Activated naive CD4-positive, alpha-beta T cell treated with Interleukin-2 at 50 U/mL for 16 hours (primary cell): ENCODE results near the gene SLC30A3.
"Not testable (repeated sequence)": the region's sequence is repeated elsewhere in the genome, so short reads cannot be mapped to it uniquely, and the experiment has no call there.

Experiments
- DNase-seq: peaks from one replicate; pipeline ENCODE4 v3.0.0-alpha.2; 2020

The SLC30A3 gene

GRCh38 chr2:27262379-27263286 is at the start of gene SLC30A3:
TSS of gene SLC30A3 (minus strand) at chr2:27263047. CDS start at chr2:27262906, 141 bp downstream.
- DNase-seq: peak; percentile 72

GRCh38 chr2:27312152-27312551 is 49.3 kb upstream of the SLC30A3 start:
- DNase-seq: no peak

GRCh38 chr2:27309651-27310050 is 46.8 kb upstream of the SLC30A3 start:
- DNase-seq: no peak

- no peak for DNase-seq
Measured at GRCh38 chr2:27308359-27308881, 45.6 kb upstream of the SLC30A3 start, which contains the start of gene UCN. TSS of gene UCN (minus strand) at chr2:27308445. CDS start at chr2:27307895, 550 bp downstream.

GRCh38 chr2:27307545-27308358 is 44.9 kb upstream of the SLC30A3 start:
- no peak for DNase-seq

GRCh38 chr2:27307287-27307544 is 44.4 kb upstream of the SLC30A3 start:
- no peak for DNase-seq

- peak; percentile 36 for DNase-seq
Measured at GRCh38 chr2:27306573-27307286, 43.9 kb upstream of the SLC30A3 start.

- DNase-seq: no peak
Measured at GRCh38 chr2:27306136-27306535, 43.3 kb upstream of the SLC30A3 start.

- no peak for DNase-seq
Measured at GRCh38 chr2:27305516-27305915, 42.7 kb upstream of the SLC30A3 start.

GRCh38 chr2:27304488-27305240 is 41.8 kb upstream of the SLC30A3 start:
- no peak for DNase-seq

GRCh38 chr2:27303093-27304025 is 40.5 kb upstream of the SLC30A3 start:
- peak; percentile 33 for DNase-seq

- DNase-seq: not testable (repeated sequence)
Measured at GRCh38 chr2:27300606-27301005, 37.8 kb upstream of the SLC30A3 start.

GRCh38 chr2:27298391-27299080 is 35.7 kb upstream of the SLC30A3 start:
- no peak for DNase-seq

- DNase-seq: no peak
Measured at GRCh38 chr2:27297195-27297594, 34.3 kb upstream of the SLC30A3 start.

GRCh38 chr2:27296481-27296880 is 33.6 kb upstream of the SLC30A3 start:
- no peak for DNase-seq

GRCh38 chr2:27294928-27295327 is 32.1 kb upstream of the SLC30A3 start:
- DNase-seq: no peak

- DNase-seq: no peak
Measured at GRCh38 chr2:27291865-27292264, 29.0 kb upstream of the SLC30A3 start.

GRCh38 chr2:27290549-27290948 is 27.7 kb upstream of the SLC30A3 start:
- DNase-seq: no peak

- DNase-seq: no peak
Measured at GRCh38 chr2:27288610-27289009, 25.8 kb upstream of the SLC30A3 start.

GRCh38 chr2:27285481-27285880 is 22.6 kb upstream of the SLC30A3 start:
- no peak for DNase-seq
